D721Med (cell line): ENCODE results near the gene MGLL.

ENCODE experiments used
- DNase-seq: peaks from one replicate; pipeline ENCODE4 v3.0.0; 2011; ENCODE audit warnings: low spot score; ENCODE audit not compliant: insufficient read length
- FAIRE-seq: peaks from 2 replicates; lab custom pipeline; 2011; peaks lifted over from hg19 to GRCh38; lab: Jason Lieb, UNC
- CTCF ChIP-seq: IDR thresholded peaks from 2 replicates; pipeline ENCODE4 v1.5.1; 2012; ENCODE audit warnings: mild to moderate bottlenecking, control low read depth; ENCODE audit not compliant: insufficient read depth; ENCODE audit errors: missing control alignments

Gene MGLL

GRCh38 chr3:127814325-127814781, 8.0 kb downstream of the MGLL start:
- DNase-seq (no peak), FAIRE-seq (no peak)
- no peak for TF ChIP-seq CTCF

- TF ChIP-seq CTCF: no peak
- no peak for DNase-seq
- FAIRE-seq: no peak
These were observed 10.2 kb downstream of the MGLL start for GRCh38 chr3:127812151-127812550.

GRCh38 chr3:127811717-127812116, 10.6 kb downstream of the MGLL start:
- FAIRE-seq (no peak), DNase-seq (no peak)
- no peak for TF ChIP-seq CTCF

GRCh38 chr3:127809611-127810010, 12.7 kb downstream of the MGLL start:
- FAIRE-seq: no peak
- TF ChIP-seq CTCF: no peak
- no peak for DNase-seq

GRCh38 chr3:127809211-127809610, 13.1 kb downstream of the MGLL start:
- FAIRE-seq (no peak), DNase-seq (no peak)
- no peak for TF ChIP-seq CTCF

GRCh38 chr3:127808197-127808596, 14.1 kb downstream of the MGLL start:
- FAIRE-seq: no peak
- DNase-seq: no peak
- no peak for TF ChIP-seq CTCF

GRCh38 chr3:127805026-127805753, 17.1 kb downstream of the MGLL start:
- DNase-seq: no peak
- no peak for FAIRE-seq

More at GRCh38 chr3:127805026-127805753, 17.1 kb downstream of the MGLL start:
- no peak for TF ChIP-seq CTCF
